GM23338 (cell line): ENCODE data around the gene HMGN3. TPM values are rescaled to one million over a fixed set of nuclear protein-coding genes. Genes with fewer than 3 reads are reported as not detected.

Source experiments
- ATAC-seq: fragments of 200-7000 bp; cut with Tn5 transposase; 3 replicates; pipeline ENCODE4 v1.9.1; 2020
- DNase-seq: peaks from one replicate; pipeline ENCODE4 v3.0.0-alpha.2; 2015; ENCODE audit warnings: low spot score
- H2AFZ ChIP-seq: fragments of 200-600 bp; sonication (generic); 2 replicates; pipeline ENCODE4 v1.8.0; 2016; ENCODE audit warnings: antibody characterized with exemption, mild to moderate bottlenecking, moderate library complexity
- H3F3A ChIP-seq: fragments of 200-600 bp; sonication (generic); replicated peaks from 2 replicates; pipeline ENCODE4 v1.8.0; 2017; ENCODE audit warnings: antibody characterized with exemption, mixed run types, low read depth
- H3K27ac ChIP-seq: fragments of 200-600 bp; sonication (generic); 2 replicates; pipeline ENCODE4 v1.6.1; 2016; ENCODE audit warnings: low read depth
- H3K27me3 ChIP-seq: fragments of 200-600 bp; sonication (generic); 2 replicates; pipeline ENCODE4 v1.8.0; 2016; ENCODE audit warnings: mild to moderate bottlenecking, mixed run types, moderate library complexity; ENCODE audit not compliant: insufficient read depth
- H3K36me3 ChIP-seq: fragments of 200-600 bp; sonication (generic); 2 replicates; pipeline ENCODE4 v1.8.0; 2016; ENCODE audit warnings: mild to moderate bottlenecking; ENCODE audit not compliant: insufficient read depth
- H3K4me1 ChIP-seq: fragments of 200-600 bp; sonication (generic); 2 replicates; pipeline ENCODE4 v1.8.0; 2016; ENCODE audit warnings: mild to moderate bottlenecking, moderate library complexity; ENCODE audit not compliant: insufficient read depth
- H3K4me2 ChIP-seq: fragments of 200-600 bp; sonication (generic); 2 replicates; pipeline ENCODE4 v1.7.1; 2017; ENCODE audit warnings: mixed run types
- H3K4me3 ChIP-seq: fragments of 200-600 bp; sonication (generic); 2 replicates; pipeline ENCODE4 v1.6.1; 2016; ENCODE audit warnings: mixed run types
- H3K79me2 ChIP-seq: fragments of 200-600 bp; sonication (generic); replicated peaks from 2 replicates; pipeline ENCODE4 v1.8.0; 2017; ENCODE audit warnings: mild to moderate bottlenecking; ENCODE audit not compliant: insufficient read depth
- H3K9me2 ChIP-seq: fragments of 200-600 bp; sonication (generic); 2 replicates; pipeline ENCODE4 v1.8.0; 2017; ENCODE audit not compliant: insufficient read depth
- H4K20me1 ChIP-seq: fragments of 200-600 bp; sonication (generic); replicated peaks from 2 replicates; pipeline ENCODE4 v1.8.0; 2017; ENCODE audit warnings: mild to moderate bottlenecking; ENCODE audit not compliant: insufficient read depth
- H3K27ac Mint-ChIP-seq: 2 replicates; pipeline ENCODE4 v1.8.0; 2020; ENCODE audit warnings: inconsistent platforms, mild to moderate bottlenecking, moderate library complexity, mixed read lengths
- H3K27me3 Mint-ChIP-seq: 3 replicates; pipeline ENCODE4 v1.8.0; 2022; ENCODE audit warnings: low read depth, mild to moderate bottlenecking, moderate library complexity, mixed read lengths, inconsistent platforms; ENCODE audit not compliant: insufficient read depth, poor library complexity
- H3K36me3 Mint-ChIP-seq: 3 replicates; pipeline ENCODE4 v1.8.0; 2021; ENCODE audit warnings: low read depth, mild to moderate bottlenecking, inconsistent platforms, moderate library complexity, mixed read lengths
- H3K4me1 Mint-ChIP-seq: 3 replicates; pipeline ENCODE4 v1.8.0; 2020; ENCODE audit warnings: mild to moderate bottlenecking, inconsistent platforms, mixed read lengths
- H3K4me3 Mint-ChIP-seq: 3 replicates; pipeline ENCODE4 v1.8.0; 2021; ENCODE audit warnings: moderate library complexity, mild to moderate bottlenecking, inconsistent platforms, mixed read lengths
- H3K9me3 Mint-ChIP-seq: 3 replicates; pipeline ENCODE4 v1.8.0; 2020; ENCODE audit warnings: moderate library complexity, mild to moderate bottlenecking, inconsistent platforms, mixed read lengths
- CREB1 ChIP-seq: fragments of 250-450 bp; sonication (Bioruptor Pico); IDR thresholded peaks from 2 replicates; pipeline ENCODE4 v1.5.0; 2020; ENCODE audit warnings: low read depth, mild to moderate bottlenecking, moderate library complexity
- CTCF ChIP-seq, 2 experiments: fragments of 200-600 bp in 1 of 2; sonication (generic) in 1 of 2; conservative IDR thresholded peaks; 2 replicates each; pipeline versions ENCODE4 v1.5.1 to v1.6.1; 2016 to 2017; ENCODE audit warnings: antibody characterized with exemption in 2 of 2, low read depth in 2 of 2, mild to moderate bottlenecking in 2 of 2, moderate library complexity in 1 of 2
- EZH2 ChIP-seq: fragments of 200-600 bp; sonication (generic); IDR thresholded peaks from one replicate; pipeline ENCODE4 v1.8.0; 2017; ENCODE audit warnings: antibody characterized with exemption, mild to moderate bottlenecking, low read depth; ENCODE audit not compliant: unreplicated experiment
- EZH2phosphoT487 ChIP-seq: fragments of 200-600 bp; sonication (generic); IDR thresholded peaks from one replicate; pipeline ENCODE4 v1.8.1; 2018; ENCODE audit warnings: antibody characterized with exemption; ENCODE audit not compliant: unreplicated experiment
- REST ChIP-seq: IDR thresholded peaks from one replicate; pipeline ENCODE4 v1.6.1; 2018; ENCODE audit warnings: antibody characterized with exemption; ENCODE audit not compliant: unreplicated experiment
- STAT1 ChIP-seq: IDR thresholded peaks from one replicate; pipeline ENCODE4 v1.6.1; 2016; ENCODE audit warnings: antibody characterized with exemption; ENCODE audit not compliant: unreplicated experiment
- ZNF114 ChIP-seq: fragments of 250-450 bp; sonication (Bioruptor Pico); IDR thresholded peaks from 2 replicates; pipeline ENCODE4 v1.5.0; 2020; ENCODE audit warnings: mild to moderate bottlenecking, moderate library complexity
- ZNF331 ChIP-seq: fragments of 250-450 bp; sonication (Bioruptor Pico); IDR thresholded peaks from 2 replicates; pipeline ENCODE4 v1.5.0; 2020; ENCODE audit warnings: low read depth, mild to moderate bottlenecking, moderate library complexity
- ZNF462 ChIP-seq: fragments of 250-450 bp; sonication (Bioruptor Pico); IDR thresholded peaks from 2 replicates; pipeline ENCODE4 v1.5.0; 2020; ENCODE audit warnings: mild to moderate bottlenecking, moderate library complexity
- polyA plus RNA-seq: library from polyadenylated mRNA; unstranded; fragments of >200 nt; fragmentation: Nextera tagmentation; extraction: Ambion mirVana; gene quantifications from 2 replicates; pipeline ENCODE4 v1.2.1, GENCODE V29; 2016
- total RNA-seq: library from RNA; depleted of rRNA; stranded (reverse); fragments of >200 nt; shearing (Covaris generic); gene quantifications from 2 replicates; pipeline ENCODE4 v1.2.3, GENCODE V29; 2014

HMGN3 gene
- total and polyA plus RNA-seq, 2 experiments from 2014 or later: 166 to 956 TPM

GRCh38 chr6:79238919-79239318, 4.4 kb upstream of the HMGN3 start (continued):
- TF ChIP-seq CTCF (conservative IDR thresholded peaks at IDR 0.05; ENCODE audit: low read depth in 2 of 2) (no peak), ZNF331 (CRISPR knock-in tag) (no peak), EZH2 (no peak), ZNF114 (CRISPR knock-in tag) (no peak), EZH2phosphoT487 (no peak)

- no peak overlapping the region for H3K4me3 Mint-ChIP-seq
- H4K20me1 ChIP-seq: no peaks in the 10 kb centered on the region
- H2AFZ ChIP-seq: no peak overlapping the region
- DNase-seq (no peak), ATAC-seq (no peak)
- H3K4me1 Mint-ChIP-seq: peaks cover 16% of the 10 kb centered on the region
- H3K27me3 Mint-ChIP-seq: peaks cover 8% of the 10 kb centered on the region
- H3K4me1 ChIP-seq: peaks cover 9% of the 10 kb centered on the region
- H3K9me3 Mint-ChIP-seq: peaks cover 3% of the 10 kb centered on the region; the same call in 1 of the 3 replicates
- 0 out of 2 replicates have a peak, but pooled peaks cover 1% of the 10 kb centered on the region for H3K9me2 ChIP-seq
- H3K27ac ChIP-seq: no peak overlapping the region
- TF ChIP-seq REST: no peak
- no peak for TF ChIP-seq ZNF462 (CRISPR knock-in tag)
- no peak for TF ChIP-seq CREB1 (CRISPR knock-in tag)
- no peak for TF ChIP-seq STAT1
- no peak for TF ChIP-seq EZH2
- H3F3A ChIP-seq: no peaks in the 10 kb centered on the region
- H3K36me3 Mint-ChIP-seq: peaks cover 8% of the 10 kb centered on the region; the same call in 2 of the 3 replicates
- H3K27ac Mint-ChIP-seq: no peak overlapping the region
- peaks cover 27% of the 10 kb centered on the region for H3K79me2 ChIP-seq
- no peak overlapping the region for H3K4me2 ChIP-seq
- no peaks in the 10 kb centered on the region for H3K36me3 ChIP-seq
- no peaks in the 10 kb centered on the region for H3K27me3 ChIP-seq
- H3K4me3 ChIP-seq: no peak overlapping the region
These were observed 2.2 kb upstream of the HMGN3 start for GRCh38 chr6:79236711-79237110.
